Mesendoderm (in vitro differentiated cells): Measurements from ENCODE around the gene BEND7.
A peak's percentile ranks its signal among the peaks of the same experiment; 100 is the strongest.
"Not testable (repeated sequence)": the region's sequence is repeated elsewhere in the genome, so short reads cannot be mapped to it uniquely, and the experiment has no call there.

Source experiments
- DNase-seq: peaks from one replicate; pipeline ENCODE4 v3.0.0; 2013
- H2AK5ac ChIP-seq: 2 replicates; pipeline ENCODE4 v1.6.1; 2013; ENCODE audit warnings: low read length, inconsistent platforms
- H2BK120ac ChIP-seq: 2 replicates; pipeline ENCODE4 v1.6.1; 2013; ENCODE audit warnings: low read depth, mild to moderate bottlenecking, low read length, moderate library complexity, mixed read lengths
- H2BK15ac ChIP-seq: replicated peaks from 2 replicates; pipeline ENCODE4 v1.6.1; 2013; ENCODE audit warnings: low read depth, mild to moderate bottlenecking, moderate library complexity
- H2BK5ac ChIP-seq: 2 replicates; pipeline ENCODE4 v1.6.1; 2013; ENCODE audit warnings: low read length, inconsistent platforms
- H3K18ac ChIP-seq: 2 replicates; pipeline ENCODE4 v1.6.1; 2013; ENCODE audit warnings: mild to moderate bottlenecking, low read length, mixed read lengths
- H3K23ac ChIP-seq: one replicate; pipeline ENCODE4 v1.6.1; 2013; ENCODE audit warnings: low read length
- H3K27ac ChIP-seq: 2 replicates; pipeline ENCODE4 v1.5.1; 2013; ENCODE audit warnings: low read depth, mild to moderate bottlenecking, inconsistent platforms, low read length, moderate library complexity
- H3K27me3 ChIP-seq: 2 replicates; pipeline ENCODE4 v1.6.1; 2013; ENCODE audit warnings: low read length, control low read depth, mild to moderate bottlenecking, inconsistent platforms; ENCODE audit not compliant: insufficient read depth, poor library complexity
- H3K36me3 ChIP-seq: 2 replicates; pipeline ENCODE4 v1.6.1; 2013; ENCODE audit warnings: low read length, inconsistent platforms; ENCODE audit not compliant: control insufficient read depth, insufficient read depth
- H3K4ac ChIP-seq: one replicate; pipeline ENCODE4 v1.6.1; 2013; ENCODE audit warnings: low read depth, mild to moderate bottlenecking, low read length, moderate library complexity
- H3K4me1 ChIP-seq: 2 replicates; pipeline ENCODE4 v1.6.1; 2013; ENCODE audit warnings: low read depth, low read length, inconsistent platforms; ENCODE audit not compliant: control insufficient read depth
- H3K4me2 ChIP-seq: 2 replicates; pipeline ENCODE4 v1.6.1; 2013; ENCODE audit warnings: low read length
- H3K4me3 ChIP-seq: 2 replicates; pipeline ENCODE4 v1.5.1; 2013; ENCODE audit warnings: mild to moderate bottlenecking, low read length
- H3K56ac ChIP-seq: one replicate; pipeline ENCODE4 v1.6.1; 2013; ENCODE audit warnings: low read length
- H3K79me1 ChIP-seq: 2 replicates; pipeline ENCODE4 v1.6.1; 2013; ENCODE audit warnings: low read length, inconsistent platforms
- H3K79me2 ChIP-seq: 2 replicates; pipeline ENCODE4 v1.6.1; 2013; ENCODE audit warnings: mild to moderate bottlenecking, low read length; ENCODE audit not compliant: control insufficient read depth, insufficient read depth
- H3K9ac ChIP-seq: 2 replicates; pipeline ENCODE4 v1.6.1; 2013; ENCODE audit warnings: low read length, inconsistent platforms
- H4K5ac ChIP-seq: one replicate; pipeline ENCODE4 v1.6.1; 2013; ENCODE audit warnings: low read length
- H4K8ac ChIP-seq: one replicate; pipeline ENCODE4 v1.6.1; 2013; ENCODE audit warnings: low read depth, mild to moderate bottlenecking, control low read depth, low read length, moderate library complexity
- WGBS: extraction: QIAGEN DNeasy Blood & Tissue Kit; methylation state at CpG from one replicate; pipeline ENCODE4 v1.1.7; 2013; ENCODE audit warnings: low lambda C conversion rate, missing lambda C conversion rate; ENCODE audit not compliant: insufficient coverage; ENCODE audit errors: extremely low coverage; 5-methylcytosine and 5-hydroxymethylcytosine counted together

The BEND7 gene

DNA sequence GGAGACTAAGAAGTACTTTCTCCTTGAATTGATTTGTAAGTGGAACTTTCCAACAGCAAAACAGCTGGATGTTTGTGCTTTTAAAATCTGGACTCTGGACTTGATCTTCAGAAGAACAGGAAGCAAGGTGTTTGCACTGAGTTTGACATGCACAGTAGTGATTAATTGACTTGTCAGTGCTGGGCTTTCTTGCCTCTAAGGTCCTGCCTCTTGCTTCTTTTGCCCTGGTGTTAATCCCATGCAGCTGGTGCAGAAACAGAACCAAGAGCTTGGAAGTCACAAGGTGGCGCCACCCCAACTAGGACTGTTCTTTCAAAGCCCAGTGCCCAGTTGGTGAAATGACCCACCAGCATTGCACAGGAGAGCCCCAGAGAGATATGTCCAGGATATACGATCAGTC is 114.0 kb downstream of the BEND7 start:
- no peak overlapping the region for H2BK120ac ChIP-seq
- no CpG with 5 or more reads among the region's 2 CpGs for WGBS

GRCh38 chr10:13414137-13414536 is 114.7 kb downstream of the BEND7 start:
- Histone ChIP-seq H3K27me3 (no peaks in the 10 kb centered on the region), H3K23ac (no peak overlapping the region), H3K56ac (no peak overlapping the region), H2BK120ac (no peak overlapping the region), H3K36me3 (no peaks in the 10 kb centered on the region), H4K5ac (no peak overlapping the region), H2BK5ac (no peak overlapping the region), H3K4me3 (no peak overlapping the region), H3K79me1 (no peaks in the 10 kb centered on the region), H3K4me2 (no peak overlapping the region), H2AK5ac (no peak overlapping the region), H3K4me1 (no peaks in the 10 kb centered on the region), H3K79me2 (no peaks in the 10 kb centered on the region), H3K9ac (no peak overlapping the region), H3K27ac (no peak overlapping the region), H3K18ac (no peak overlapping the region), H3K4ac (no peak overlapping the region), H4K8ac (no peak overlapping the region), H2BK15ac (no peak overlapping the region)
- no CpG with 5 or more reads among the region's 1 CpG for WGBS
- DNase-seq: no peak

More for the DNA sequence above, 114.0 kb downstream of the BEND7 start:
- Histone ChIP-seq H3K36me3 (no peaks in the 10 kb centered on the region), H3K79me2 (no peaks in the 10 kb centered on the region), H2BK15ac (no peak overlapping the region), H4K8ac (no peak overlapping the region), H3K27ac (no peak overlapping the region), H2AK5ac (no peak overlapping the region), H4K5ac (no peak overlapping the region), H3K56ac (no peak overlapping the region), H3K4me1 (no peaks in the 10 kb centered on the region), H3K4me2 (no peak overlapping the region), H3K79me1 (no peaks in the 10 kb centered on the region), H3K4ac (no peak overlapping the region), H3K18ac (no peak overlapping the region), H3K9ac (no peak overlapping the region), H3K27me3 (no peaks in the 10 kb centered on the region), H2BK5ac (no peak overlapping the region), H3K4me3 (no peak overlapping the region), H3K23ac (no peak overlapping the region)
- DNase-seq: peak; percentile 63

DNA sequence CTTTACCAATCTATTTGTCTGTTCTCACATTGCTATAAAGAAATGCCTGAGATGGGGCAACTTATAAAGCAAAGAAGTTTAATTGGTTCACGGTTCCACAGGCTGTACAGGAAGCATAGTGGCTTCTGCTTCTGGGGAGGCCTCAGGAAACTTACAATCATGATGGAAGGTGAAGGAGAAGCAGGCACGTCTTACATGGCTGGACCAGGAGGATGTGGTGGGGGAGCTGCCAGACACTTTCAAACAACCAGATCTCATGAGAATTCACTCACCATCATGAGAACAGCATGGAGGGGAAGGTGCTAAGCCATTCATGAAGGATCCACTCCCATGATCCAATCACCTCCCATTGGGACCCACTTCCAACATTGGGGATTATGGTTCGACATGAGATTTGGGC is 115.9 kb downstream of the BEND7 start:
- no CpG with 5 or more reads among the region's 3 CpGs for WGBS
- H3K9ac ChIP-seq: no peak overlapping the region

DNA sequence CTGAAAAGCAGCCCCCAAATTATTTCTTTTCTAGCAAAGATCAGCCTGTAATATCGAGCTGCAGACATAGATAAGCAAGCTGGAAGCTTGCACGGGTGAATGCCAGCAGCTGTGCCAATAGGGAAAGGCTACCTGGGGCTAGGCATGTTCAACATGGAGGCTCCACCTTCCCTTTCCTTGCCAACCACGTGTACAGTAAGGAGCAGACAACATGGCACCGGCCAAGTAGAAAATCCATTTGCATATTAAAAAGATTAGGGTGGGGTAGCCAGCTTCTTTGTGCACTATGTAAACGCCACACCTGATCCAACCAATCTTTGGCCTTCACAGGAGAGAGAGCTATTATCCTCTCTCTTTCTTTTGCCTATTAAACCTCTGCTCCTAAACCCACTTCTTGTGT is 124.0 kb downstream of the BEND7 start:
- Histone ChIP-seq H3K9ac (no peak overlapping the region), H3K4me2 (no peak overlapping the region), H4K8ac (no peak overlapping the region), H4K5ac (no peak overlapping the region), H3K4ac (no peak overlapping the region), H3K18ac (no peak overlapping the region), H3K56ac (no peak overlapping the region), H2BK5ac (no peak overlapping the region), H3K36me3 (no peaks in the 10 kb centered on the region), H3K23ac (no peak overlapping the region), H3K4me3 (no peak overlapping the region), H3K4me1 (no peaks in the 10 kb centered on the region), H3K79me2 (no peaks in the 10 kb centered on the region), H3K27ac (no peak overlapping the region), H3K27me3 (no peaks in the 10 kb centered on the region), H2BK15ac (no peak overlapping the region), H3K79me1 (no peaks in the 10 kb centered on the region), H2AK5ac (no peak overlapping the region), H2BK120ac (no peak overlapping the region)
- WGBS: no CpG with 5 or more reads among the region's 5 CpGs
- DNase-seq: no peak

More for the DNA sequence above, 115.9 kb downstream of the BEND7 start:
- Histone ChIP-seq H3K23ac (no peak overlapping the region), H3K27me3 (no peaks in the 10 kb centered on the region), H2BK15ac (no peak overlapping the region), H4K5ac (no peak overlapping the region), H2BK5ac (no peak overlapping the region), H3K79me2 (no peaks in the 10 kb centered on the region), H2AK5ac (no peak overlapping the region), H3K79me1 (no peaks in the 10 kb centered on the region), H3K27ac (no peak overlapping the region), H3K4ac (no peak overlapping the region), H3K36me3 (no peaks in the 10 kb centered on the region), H3K4me3 (no peak overlapping the region), H2BK120ac (no peak overlapping the region), H3K4me2 (no peak overlapping the region), H4K8ac (no peak overlapping the region), H3K56ac (no peak overlapping the region), H3K18ac (no peak overlapping the region), H3K4me1 (no peaks in the 10 kb centered on the region)
- DNase-seq: no peak

DNA sequence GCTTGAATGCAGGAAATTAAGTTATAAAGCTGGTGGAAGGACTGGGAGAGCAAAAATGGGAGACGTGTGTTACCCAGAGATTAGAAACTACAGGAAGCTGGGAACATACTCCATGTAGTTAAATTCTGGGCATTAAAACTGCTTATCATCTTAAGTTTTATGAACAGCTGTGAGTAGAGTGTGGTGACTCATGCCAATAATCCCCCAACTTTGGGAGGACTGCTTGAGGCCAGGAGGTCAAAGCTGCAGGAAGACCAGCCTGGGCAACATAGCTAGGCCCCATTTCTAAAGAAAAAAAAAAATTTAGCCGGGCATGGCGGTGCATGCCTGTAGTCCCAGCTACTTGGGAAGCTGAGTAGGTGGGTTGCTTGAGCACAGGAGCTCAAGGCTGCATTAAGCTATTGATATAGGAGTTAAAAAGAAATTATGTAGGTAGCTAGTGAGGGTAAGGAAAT is 124.5 kb downstream of the BEND7 start:
- Histone ChIP-seq H3K4ac (no peak overlapping the region), H3K4me1 (no peaks in the 10 kb centered on the region), H3K9ac (no peak overlapping the region), H3K4me3 (no peak overlapping the region), H3K56ac (no peak overlapping the region), H3K4me2 (no peak overlapping the region), H3K23ac (no peak overlapping the region), H3K79me1 (no peaks in the 10 kb centered on the region), H3K36me3 (no peaks in the 10 kb centered on the region), H2BK120ac (no peak overlapping the region), H4K8ac (peak overlapping the region; percentile 68), H2AK5ac (no peak overlapping the region), H2BK15ac (no peak overlapping the region), H3K27me3 (no peaks in the 10 kb centered on the region), H3K27ac (no peak overlapping the region), H3K18ac (no peak overlapping the region), H2BK5ac (no peak overlapping the region), H4K5ac (no peak overlapping the region), H3K79me2 (no peaks in the 10 kb centered on the region)
- no peak for DNase-seq
- no CpG with 5 or more reads among the region's 3 CpGs for WGBS

DNA sequence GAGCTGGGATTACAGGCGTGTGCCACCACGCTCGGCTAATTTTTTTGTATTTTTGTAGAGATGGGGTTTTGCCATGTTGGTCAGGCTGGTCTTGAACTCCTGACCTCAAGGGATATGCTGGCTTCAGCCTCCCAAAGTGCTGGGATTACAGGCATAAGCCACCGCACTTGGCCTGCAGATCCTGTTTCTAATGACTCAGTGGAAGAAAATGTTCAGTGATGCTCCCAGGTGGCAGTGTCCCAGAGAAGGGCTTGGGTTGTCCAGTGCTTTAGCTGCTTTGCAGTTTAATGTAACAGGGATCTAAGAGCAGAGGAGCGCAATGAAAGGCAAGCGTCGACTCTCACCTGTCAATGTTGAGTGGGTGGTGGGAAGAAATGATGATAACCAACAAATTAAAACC is 125.4 kb downstream of the BEND7 start:
- H3K9ac ChIP-seq, H3K36me3 ChIP-seq: not testable (repeated sequence)
- WGBS: no CpG with 5 or more reads among the region's 7 CpGs

More for the DNA sequence above, 125.4 kb downstream of the BEND7 start:
- not testable (repeated sequence) for H3K79me1 ChIP-seq, H3K23ac ChIP-seq, H3K27ac ChIP-seq, H3K4me1 ChIP-seq, H2BK120ac ChIP-seq, H3K4me3 ChIP-seq, H3K27me3 ChIP-seq, H3K4ac ChIP-seq, H3K56ac ChIP-seq, H2BK15ac ChIP-seq, H3K4me2 ChIP-seq, H3K79me2 ChIP-seq, H2AK5ac ChIP-seq, H2BK5ac ChIP-seq, H3K18ac ChIP-seq, H4K8ac ChIP-seq, H4K5ac ChIP-seq
- DNase-seq: peak; percentile 26
